HEK293 (cell line): ENCODE results near the gene CREBRF.
"Not testable (repeated sequence)": the region's sequence is repeated elsewhere in the genome, so short reads cannot be mapped to it uniquely, and the experiment has no call there.

Source experiments
- CTCF ChIA-PET: fragments of 350-600 bp; formaldehyde crosslinking; extraction: SDS; loops from one replicate; lab custom pipeline; 2021; ENCODE audit warnings: antibody characterized with exemption; lab: Yijun Ruan, JAX
- POLR2A ChIA-PET: fragments of 300-600 bp; formaldehyde crosslinking; extraction: SDS; loops from one replicate; lab custom pipeline; 2020; ENCODE audit warnings: antibody characterized with exemption, inconsistent platforms; lab: Yijun Ruan, JAX
- H3K27ac ChIP-seq: fragments of 200-500 bp; sonication (Bioruptor generic); 2 replicates; pipeline ENCODE4 v1.5.1; 2014; ENCODE audit warnings: low read depth, low read length, control low read depth, inconsistent platforms; ENCODE audit errors: extremely low read depth
- H3K36me3 ChIP-seq, 2 experiments: fragments of 200-500 bp in 1 of 2; sonication (Bioruptor generic) in 1 of 2; 1 replicate in 1 of 2; 2 replicates in 1 of 2; pipeline ENCODE4 v1.5.1; 2014 to 2017; ENCODE audit warnings: inconsistent platforms in 2 of 2, low read length in 2 of 2; ENCODE audit not compliant: control insufficient read depth in 2 of 2, insufficient read depth in 1 of 2
- H3K4me1 ChIP-seq: fragments of 200-500 bp; sonication (Bioruptor generic); 2 replicates; pipeline ENCODE4 v1.5.1; 2014; ENCODE audit warnings: mild to moderate bottlenecking, low read length, inconsistent platforms; ENCODE audit not compliant: control insufficient read depth, insufficient read depth
- H3K4me3 ChIP-seq: 2 replicates; pipeline ENCODE4 v1.5.1; 2011; ENCODE audit warnings: low read depth, mild to moderate bottlenecking, control low read depth, low read length, moderate library complexity
- H3K9me3 ChIP-seq: fragments of 200-500 bp; sonication (Bioruptor generic); 2 replicates; pipeline ENCODE4 v1.5.1; 2014; ENCODE audit warnings: low read depth, low read length, inconsistent platforms; ENCODE audit not compliant: control insufficient read depth, insufficient read depth
- HOXA7 ChIP-seq: sonication (generic); formaldehyde crosslinking; IDR thresholded peaks from 2 replicates; pipeline ENCODE4 v1.8.1; 2022; ENCODE audit warnings: missing genetic modification reagents, borderline replicate concordance
- KLF1 ChIP-seq: fragments of 450-650 bp; formaldehyde crosslinking; IDR thresholded peaks from 2 replicates; pipeline ENCODE4 v1.5.1; 2016; ENCODE audit warnings: missing biosample characterization, missing genetic modification characterization
- KLF7 ChIP-seq: fragments of 450-650 bp; formaldehyde crosslinking; IDR thresholded peaks from 2 replicates; pipeline ENCODE4 v1.5.1; 2016; ENCODE audit warnings: missing biosample characterization, missing genetic modification characterization, borderline replicate concordance
- KLF9 ChIP-seq: fragments of 450-650 bp; formaldehyde crosslinking; IDR thresholded peaks from 2 replicates; pipeline ENCODE4 v1.5.1; 2016; ENCODE audit warnings: missing biosample characterization, missing genetic modification characterization, low read depth
- PRDM1 ChIP-seq: fragments of 450-650 bp; formaldehyde crosslinking; IDR thresholded peaks from 2 replicates; pipeline ENCODE4; 2016; ENCODE audit warnings: missing biosample characterization, missing genetic modification characterization
- SP7 ChIP-seq: fragments of 450-650 bp; formaldehyde crosslinking; IDR thresholded peaks from 2 replicates; pipeline ENCODE4 v1.5.1; 2016; ENCODE audit warnings: missing biosample characterization, missing genetic modification characterization
- ZBTB48 ChIP-seq: fragments of 450-650 bp; formaldehyde crosslinking; IDR thresholded peaks from 2 replicates; pipeline ENCODE4 v1.5.1; 2016; ENCODE audit warnings: missing biosample characterization, missing genetic modification characterization
- ZNF155 ChIP-seq: fragments of 450-650 bp; formaldehyde crosslinking; IDR thresholded peaks from 2 replicates; pipeline ENCODE4 v1.5.1; 2016; ENCODE audit warnings: missing biosample characterization, missing genetic modification characterization
- ZNF221 ChIP-seq: fragments of 450-650 bp; formaldehyde crosslinking; IDR thresholded peaks from 2 replicates; pipeline ENCODE4 v1.5.1; 2017; ENCODE audit warnings: missing biosample characterization, missing genetic modification characterization, borderline replicate concordance
- ZNF223 ChIP-seq: fragments of 450-650 bp; formaldehyde crosslinking; IDR thresholded peaks from 2 replicates; pipeline ENCODE4 v1.5.1; 2016; ENCODE audit warnings: missing biosample characterization, missing genetic modification characterization
- ZNF266 ChIP-seq: fragments of 450-650 bp; formaldehyde crosslinking; IDR thresholded peaks from 2 replicates; pipeline ENCODE4 v1.5.1; 2016; ENCODE audit warnings: missing biosample characterization, missing genetic modification characterization, low read depth
- ZNF311 ChIP-seq: fragments of 450-650 bp; formaldehyde crosslinking; IDR thresholded peaks from 2 replicates; pipeline ENCODE4 v1.5.1; 2017; ENCODE audit warnings: missing biosample characterization, missing genetic modification characterization, borderline replicate concordance
- ZNF341 ChIP-seq: fragments of 450-650 bp; formaldehyde crosslinking; IDR thresholded peaks from 2 replicates; pipeline ENCODE4; 2016; ENCODE audit warnings: low read depth, missing biosample characterization, missing genetic modification characterization
- ZNF544 ChIP-seq: fragments of 450-650 bp; formaldehyde crosslinking; IDR thresholded peaks from 2 replicates; pipeline ENCODE4 v1.5.0; 2017; ENCODE audit warnings: missing biosample characterization, missing genetic modification characterization
- ZNF670 ChIP-seq: fragments of 450-650 bp; formaldehyde crosslinking; IDR thresholded peaks from 2 replicates; pipeline ENCODE4 v1.5.1; 2016; ENCODE audit warnings: missing biosample characterization, missing genetic modification characterization, low read depth
- ZNF777 ChIP-seq: fragments of 450-650 bp; formaldehyde crosslinking; IDR thresholded peaks from 2 replicates; pipeline ENCODE4 v1.5.1; 2017; ENCODE audit warnings: missing biosample characterization, missing genetic modification characterization, borderline replicate concordance
- ZNF791 ChIP-seq: fragments of 450-650 bp; formaldehyde crosslinking; IDR thresholded peaks from 2 replicates; pipeline ENCODE4 v1.5.1; 2016; ENCODE audit warnings: missing biosample characterization, missing genetic modification characterization
- ZNF843 ChIP-seq: fragments of 450-650 bp; formaldehyde crosslinking; IDR thresholded peaks from 2 replicates; pipeline ENCODE4 v1.5.1; 2016; ENCODE audit warnings: missing biosample characterization, missing genetic modification characterization
- TF ChIP-seq, protein P1 (sequence below): fragments of 450-650 bp; formaldehyde crosslinking; IDR thresholded peaks from 2 replicates; pipeline ENCODE4 v1.5.1; 2016; ENCODE audit warnings: missing biosample characterization, missing genetic modification characterization
- TF ChIP-seq, protein P2 (sequence below): fragments of 450-650 bp; formaldehyde crosslinking; IDR thresholded peaks from 2 replicates; pipeline ENCODE4 v1.5.1; 2016; ENCODE audit warnings: missing biosample characterization, missing genetic modification characterization

CREBRF gene

GRCh38 chr5:173045474-173045873 lies 10.7 kb upstream of the CREBRF start:
- POLR2A ChIA-PET: interaction anchor here (1.2 kb wide), 1 partner anchor 283 kb away, joined by 3 read pairs; the partner anchor contains the start of gene STC2
- H3K27ac ChIP-seq: no peak overlapping the region

DNA sequence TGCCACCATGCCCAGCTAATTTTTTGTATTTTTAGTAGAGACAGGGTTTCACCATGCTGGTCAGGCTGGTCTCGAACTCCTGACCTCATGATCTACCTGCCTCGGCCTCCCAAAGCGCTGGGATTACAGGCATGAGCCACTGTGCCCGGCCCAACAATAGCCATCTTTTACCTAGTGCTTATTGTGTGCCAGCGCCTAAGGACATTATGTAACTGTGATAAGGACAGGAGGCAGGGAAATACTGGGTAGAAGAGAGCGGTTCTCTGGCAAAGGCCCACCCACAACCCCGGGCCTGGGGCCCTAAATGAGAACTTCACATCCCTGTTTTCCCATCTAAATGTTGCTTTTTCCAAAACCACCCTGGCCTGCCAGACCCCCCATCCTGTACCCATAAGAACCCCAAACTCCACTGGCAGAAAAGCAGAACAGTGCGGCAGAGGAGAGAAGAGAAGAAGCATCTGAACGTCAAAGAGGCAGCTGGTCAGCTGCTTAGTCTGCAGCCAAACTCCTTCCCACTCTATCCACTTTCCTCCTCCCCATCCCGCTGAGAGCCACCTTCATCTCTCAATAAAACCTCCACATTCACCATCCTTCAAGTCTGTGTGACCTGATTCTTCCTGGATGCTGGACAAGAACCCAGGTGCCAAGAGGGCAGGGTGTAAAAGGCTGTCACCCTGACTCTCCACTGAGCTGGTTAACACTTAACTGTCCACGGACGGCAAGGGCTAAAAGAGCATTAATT lies 8.9 kb upstream of the CREBRF start:
- H3K36me3 ChIP-seq, H3K9me3 ChIP-seq, H3K4me1 ChIP-seq, POLR2A ChIA-PET, CTCF ChIA-PET, H3K27ac ChIP-seq, H3K4me3 ChIP-seq: not testable (repeated sequence)

More at GRCh38 chr5:173045474-173045873, 10.7 kb upstream of the CREBRF start:
- Histone ChIP-seq H3K4me3 (no peak overlapping the region), H3K4me1 (no peaks in the 10 kb centered on the region), H3K36me3 (no peaks in the 10 kb centered on the region), H3K9me3 (no peaks in the 10 kb centered on the region)
- TF ChIP-seq ZNF341 (tag by site-specific recombination) (no peak), ZBTB48 (tag by site-specific recombination) (peak; percentile 37; the same call in 1 of the 2 replicates)
- CTCF ChIA-PET: interaction anchor here (0.6 to 0.7 kb wide), 3 partner anchors 11 to 133 kb away, joined by 3 to 5 read pairs (median 4); no protein-coding TSS in a partner anchor

DNA sequence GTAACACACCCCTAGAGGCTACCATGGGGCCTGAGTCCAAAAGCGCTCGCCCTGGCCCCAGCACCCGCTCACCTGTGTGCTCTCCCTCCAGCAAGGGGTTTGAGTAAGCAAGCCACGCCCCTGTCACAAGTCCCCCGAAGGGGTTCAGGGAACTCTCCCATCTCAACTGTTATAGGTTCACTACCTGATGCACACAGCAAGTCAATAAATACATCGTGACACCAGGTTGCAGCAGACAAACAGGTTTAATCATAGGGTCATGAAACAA lies 8.4 kb upstream of the CREBRF start:
- POLR2A ChIA-PET: no interaction called here
- no peaks in the 10 kb centered on the region for H3K36me3 ChIP-seq
- CTCF ChIA-PET: no interaction called here
- H3K4me1 ChIP-seq: no peaks in the 10 kb centered on the region
- H3K9me3 ChIP-seq: no peaks in the 10 kb centered on the region
- no peak overlapping the region for H3K4me3 ChIP-seq
- no peak overlapping the region for H3K27ac ChIP-seq
- TF ChIP-seq HOXA7 (CRISPR knock-in tag): no peak
- no peak for TF ChIP-seq ZNF791
- no peak for TF ChIP-seq ZNF670 (tag by site-specific recombination)
- TF ChIP-seq ZNF843: no peak
- TF ChIP-seq ZNF266: no peak
- TF ChIP-seq, protein P1, sequence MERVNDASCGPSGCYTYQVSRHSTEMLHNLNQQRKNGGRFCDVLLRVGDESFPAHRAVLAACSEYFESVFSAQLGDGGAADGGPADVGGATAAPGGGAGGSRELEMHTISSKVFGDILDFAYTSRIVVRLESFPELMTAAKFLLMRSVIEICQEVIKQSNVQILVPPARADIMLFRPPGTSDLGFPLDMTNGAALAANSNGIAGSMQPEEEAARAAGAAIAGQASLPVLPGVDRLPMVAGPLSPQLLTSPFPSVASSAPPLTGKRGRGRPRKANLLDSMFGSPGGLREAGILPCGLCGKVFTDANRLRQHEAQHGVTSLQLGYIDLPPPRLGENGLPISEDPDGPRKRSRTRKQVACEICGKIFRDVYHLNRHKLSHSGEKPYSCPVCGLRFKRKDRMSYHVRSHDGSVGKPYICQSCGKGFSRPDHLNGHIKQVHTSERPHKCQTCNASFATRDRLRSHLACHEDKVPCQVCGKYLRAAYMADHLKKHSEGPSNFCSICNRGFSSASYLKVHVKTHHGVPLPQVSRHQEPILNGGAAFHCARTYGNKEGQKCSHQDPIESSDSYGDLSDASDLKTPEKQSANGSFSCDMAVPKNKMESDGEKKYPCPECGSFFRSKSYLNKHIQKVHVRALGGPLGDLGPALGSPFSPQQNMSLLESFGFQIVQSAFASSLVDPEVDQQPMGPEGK (tag by site-specific recombination): no peak
- TF ChIP-seq, protein P2, sequence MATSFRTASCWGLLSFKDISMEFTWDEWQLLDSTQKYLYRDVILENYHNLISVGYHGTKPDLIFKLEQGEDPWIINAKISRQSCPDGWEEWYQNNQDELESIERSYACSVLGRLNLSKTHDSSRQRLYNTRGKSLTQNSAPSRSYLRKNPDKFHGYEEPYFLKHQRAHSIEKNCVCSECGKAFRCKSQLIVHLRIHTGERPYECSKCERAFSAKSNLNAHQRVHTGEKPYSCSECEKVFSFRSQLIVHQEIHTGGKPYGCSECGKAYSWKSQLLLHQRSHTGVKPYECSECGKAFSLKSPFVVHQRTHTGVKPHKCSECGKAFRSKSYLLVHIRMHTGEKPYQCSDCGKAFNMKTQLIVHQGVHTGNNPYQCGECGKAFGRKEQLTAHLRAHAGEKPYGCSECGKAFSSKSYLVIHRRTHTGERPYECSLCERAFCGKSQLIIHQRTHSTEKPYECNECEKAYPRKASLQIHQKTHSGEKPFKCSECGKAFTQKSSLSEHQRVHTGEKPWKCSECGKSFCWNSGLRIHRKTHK (tag by site-specific recombination): no peak
- TF ChIP-seq ZNF221 (tag by site-specific recombination): no peak
- TF ChIP-seq KLF9: no peak
- TF ChIP-seq ZNF155: no peak
- TF ChIP-seq ZNF223 (tag by site-specific recombination): no peak
- TF ChIP-seq ZNF544 (tag by site-specific recombination): no peak
- no peak for TF ChIP-seq ZNF777 (tag by site-specific recombination)
- no peak for TF ChIP-seq SP7
- TF ChIP-seq KLF7 (tag by site-specific recombination): no peak
- no peak for TF ChIP-seq KLF1
- no peak for TF ChIP-seq ZNF311 (tag by site-specific recombination)
- no peak for TF ChIP-seq PRDM1 (tag by site-specific recombination)
